ENCODE data around the gene ACCS.
A peak's percentile ranks its signal among the peaks of the same experiment; 100 is the strongest.

Gene ACCS

DNA sequence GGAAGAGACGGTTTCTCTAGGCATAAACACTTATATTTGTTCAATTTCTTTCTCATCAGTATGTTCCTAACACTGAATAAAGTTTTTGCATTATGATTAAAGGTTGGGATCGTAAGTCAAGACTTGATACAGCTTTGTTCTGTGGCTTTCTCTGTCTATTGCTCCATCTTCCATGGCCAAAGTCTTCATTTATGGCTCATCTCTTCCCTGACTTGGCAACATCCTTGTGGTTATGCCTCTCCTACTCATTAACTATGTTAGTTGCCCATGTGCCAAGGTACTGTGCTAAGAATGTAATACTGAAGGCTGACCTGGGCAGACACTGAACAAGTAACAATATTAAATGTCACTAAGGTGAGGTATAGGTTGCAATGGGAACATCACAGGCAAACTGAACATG, 19.9 kb upstream of the ACCS start:
- no peak for DNase-seq

- no peak for DNase-seq
Observed at GRCh38 chr11:44047298-44047697, 18.8 kb upstream of the ACCS start.

DNA sequence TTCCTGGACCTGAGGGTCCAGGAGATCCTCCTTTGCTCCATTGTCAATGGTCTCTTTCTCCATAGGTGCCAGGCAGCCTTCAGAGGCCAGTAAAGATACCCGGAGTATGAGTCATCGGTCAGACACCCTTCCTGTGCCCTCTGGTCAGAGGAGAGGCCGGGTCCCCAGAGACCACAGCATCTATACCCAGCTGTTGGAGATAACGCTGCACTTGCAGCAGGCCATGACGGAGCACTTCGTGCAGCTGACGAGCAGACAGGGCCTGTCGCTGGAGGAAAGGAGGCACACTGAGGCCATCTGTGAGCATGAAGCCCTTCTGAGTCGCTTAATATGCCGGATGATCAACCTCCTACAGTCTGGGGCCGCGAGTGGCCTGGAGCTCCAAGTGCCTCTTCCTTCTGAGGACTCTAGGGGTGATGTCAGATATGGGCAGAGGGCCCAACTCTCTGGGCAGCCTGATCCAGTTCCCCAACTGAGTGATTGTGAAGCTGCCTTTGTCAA, 18.1 kb upstream of the ACCS start, which contains the start of gene ACCSL:
Gene ACCSL (plus strand): TSS at position 51 of the 501 bp plus-strand sequence. CDS start 56 bp downstream, at position 107.
- DNase-seq: no peak

- no peak for DNase-seq
Observed at GRCh38 chr11:44049832-44050231, 16.2 kb upstream of the ACCS start.

GRCh38 chr11:44051171-44051570, 14.9 kb upstream of the ACCS start:
- no peak for DNase-seq

GRCh38 chr11:44057340-44057739, 8.7 kb upstream of the ACCS start:
- no peak for DNase-seq

DNA sequence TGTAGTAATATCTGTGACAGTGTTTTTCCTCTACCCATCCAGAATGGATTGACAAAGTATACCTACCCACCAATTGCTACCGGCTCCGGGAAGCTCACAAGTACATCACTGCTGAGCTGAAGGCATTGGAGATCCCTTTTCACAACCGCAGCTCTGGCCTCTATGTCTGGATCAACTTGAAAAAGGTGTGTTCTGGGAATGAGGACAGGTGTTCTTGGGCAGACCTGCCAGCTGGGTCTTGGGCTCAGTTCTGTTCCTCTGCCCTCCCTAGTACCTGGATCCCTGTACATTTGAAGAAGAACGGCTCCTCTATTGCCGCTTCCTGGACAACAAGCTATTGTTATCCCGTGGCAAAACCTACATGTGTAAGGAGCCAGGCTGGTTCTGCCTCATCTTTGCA, 7.8 kb upstream of the ACCS start:
- DNase-seq: no peak

GRCh38 chr11:44065161-44065661, 859 bp upstream of the ACCS start:
- no peak for DNase-seq

DNA sequence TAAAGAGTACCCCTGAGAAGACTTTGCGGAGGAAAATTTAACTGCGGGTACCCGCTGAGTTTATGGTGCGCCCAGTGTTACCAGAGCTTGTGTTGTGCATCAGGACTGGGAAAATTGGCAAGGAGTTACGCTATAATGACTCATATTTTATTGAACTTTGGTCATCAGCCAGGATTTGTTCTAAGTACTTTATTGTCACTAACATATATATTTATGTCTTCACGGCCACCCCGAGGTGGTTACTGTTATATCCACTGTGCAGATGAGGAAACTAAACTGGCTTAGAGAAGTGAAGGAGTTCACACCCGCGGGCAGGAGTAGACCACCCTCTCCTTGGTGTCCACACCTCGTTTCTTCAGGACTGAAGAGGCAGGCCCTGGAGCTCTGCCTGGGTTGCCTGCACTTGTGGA, 667 bp downstream of the ACCS start:
- no peak for DNase-seq

GRCh38 chr11:44067266-44067665, 1.2 kb downstream of the ACCS start:
- no peak for DNase-seq

GRCh38 chr11:44068180-44068579, 2.1 kb downstream of the ACCS start:
- no peak for DNase-seq

DNA sequence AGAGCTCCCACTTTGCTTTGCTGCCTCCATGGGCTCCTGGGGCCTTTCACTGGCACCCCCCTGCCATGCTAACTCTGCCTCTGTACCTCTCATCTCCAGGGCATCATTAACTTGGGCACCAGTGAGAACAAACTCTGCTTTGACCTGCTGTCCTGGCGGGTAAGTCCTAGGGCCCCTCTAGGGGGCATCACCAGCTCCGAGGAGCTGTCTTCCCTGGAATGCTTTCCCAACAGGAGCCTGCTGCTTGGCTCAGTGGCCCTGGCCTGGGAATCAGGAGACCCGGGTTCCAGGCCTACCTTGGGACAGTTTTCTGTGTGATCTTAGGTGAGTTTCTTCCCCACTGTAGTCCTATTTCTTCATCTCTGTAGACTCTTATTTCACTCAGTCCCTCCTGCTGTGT, 5.1 kb downstream of the ACCS start:
- DNase-seq: no peak

- DNase-seq: no peak
Observed at GRCh38 chr11:44072757-44073658, 6.9 kb downstream of the ACCS start.

- no peak for DNase-seq
Observed at GRCh38 chr11:44078794-44079193, 12.7 kb downstream of the ACCS start.

GRCh38 chr11:44079376-44079775, 13.3 kb downstream of the ACCS start:
- no peak for DNase-seq

- no peak for DNase-seq
Observed at GRCh38 chr11:44080951-44081350, 14.9 kb downstream of the ACCS start.

DNA sequence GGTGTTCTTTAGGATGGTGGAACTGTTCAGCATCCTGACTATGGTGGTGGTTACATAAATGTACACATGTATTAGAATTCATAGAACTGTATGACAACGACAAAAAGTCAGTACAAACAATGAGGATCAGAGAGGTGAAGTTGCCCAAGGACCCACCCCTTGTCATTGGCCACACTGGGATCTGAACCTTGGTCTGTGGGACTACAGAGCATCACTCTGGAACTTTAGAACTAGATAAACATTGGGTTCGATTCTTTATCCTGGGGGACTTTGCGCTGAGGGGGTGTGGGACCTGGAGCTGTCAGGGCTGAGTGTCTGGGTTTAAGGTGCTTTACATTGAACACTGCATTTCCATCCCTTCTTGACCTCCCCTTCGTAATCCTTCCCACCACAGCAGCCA, 16.6 kb downstream of the ACCS start:
- no peak for DNase-seq

DNA sequence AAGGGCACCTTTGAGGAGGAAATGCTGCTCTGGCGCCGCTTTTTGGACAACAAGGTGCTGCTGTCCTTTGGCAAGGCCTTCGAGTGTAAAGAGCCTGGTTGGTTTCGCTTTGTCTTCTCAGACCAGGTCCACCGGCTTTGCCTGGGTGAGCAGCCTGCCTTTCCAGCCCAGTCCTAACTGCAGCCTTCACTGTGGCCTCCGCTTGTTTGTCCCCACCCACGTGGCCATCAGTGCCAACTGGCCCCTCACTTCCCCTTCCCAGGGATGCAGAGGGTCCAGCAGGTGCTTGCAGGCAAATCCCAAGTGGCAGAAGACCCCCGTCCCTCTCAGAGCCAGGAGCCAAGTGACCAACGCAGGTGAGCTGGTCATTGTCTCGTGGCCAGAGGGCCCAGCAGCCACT, 17.4 kb downstream of the ACCS start:
- no peak for DNase-seq

DNA sequence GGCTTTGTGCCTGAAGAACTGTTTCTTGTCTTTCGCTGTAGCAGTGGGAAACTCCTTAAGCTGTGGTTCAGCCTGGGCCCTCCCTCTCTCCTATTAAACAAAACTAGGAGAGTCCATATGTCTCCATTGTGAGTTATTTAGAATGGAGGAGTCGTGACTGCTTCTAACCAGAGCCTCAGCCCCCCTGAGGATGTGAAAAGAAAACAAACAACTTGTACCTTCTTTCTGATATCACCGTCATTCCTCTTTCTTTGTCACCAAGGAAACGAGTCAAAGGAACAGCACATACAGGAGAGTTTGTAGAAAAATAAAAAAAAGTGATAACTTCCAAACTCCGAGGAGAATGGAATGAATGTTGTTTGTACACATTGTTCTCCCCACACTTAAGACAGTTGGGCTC, 17.8 kb downstream of the ACCS start:
- DNase-seq: no peak

DNA sequence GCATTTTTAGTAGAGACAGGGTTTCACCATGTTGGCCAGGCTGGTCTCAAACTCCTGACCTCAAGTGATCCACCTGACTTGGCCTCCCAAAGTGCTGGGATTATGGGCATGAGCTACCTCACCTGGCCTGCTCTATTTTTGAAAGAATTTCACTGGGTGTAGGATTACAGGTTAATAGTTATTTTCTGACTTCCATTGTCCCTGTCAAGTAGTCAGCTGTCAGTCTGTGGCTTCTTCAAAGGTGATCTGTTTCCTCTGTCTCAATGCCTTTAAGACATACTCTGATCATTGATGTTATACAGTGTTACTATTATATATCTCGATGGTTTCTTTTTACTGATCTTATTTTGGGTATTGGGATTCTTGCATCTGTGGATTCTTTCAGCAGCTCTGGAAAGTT, 19.3 kb downstream of the ACCS start:
- no peak for DNase-seq

DNA sequence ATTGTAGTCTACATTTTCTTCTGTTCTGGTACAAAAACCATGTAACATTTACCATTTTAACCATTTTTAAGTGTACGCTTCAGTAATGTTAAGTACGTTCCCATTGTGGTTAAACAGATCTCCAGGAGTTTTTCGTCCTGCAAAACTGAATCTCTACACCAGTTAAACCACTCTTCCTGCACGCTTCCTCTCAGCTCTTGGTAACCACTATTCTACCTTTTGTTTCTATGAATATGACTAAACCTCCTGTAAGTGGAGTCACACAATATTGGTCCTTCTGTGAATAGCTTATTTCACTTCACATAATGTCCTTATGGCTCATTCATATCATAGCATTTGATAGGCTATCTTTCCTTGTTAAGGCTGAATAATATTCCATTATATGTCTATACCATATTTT, 22.3 kb downstream of the ACCS start:
- DNase-seq: no peak

GRCh38 chr11:44088871-44089270, 22.8 kb downstream of the ACCS start:
- no peak for DNase-seq

- DNase-seq: no peak
Observed at GRCh38 chr11:44090539-44090938, 24.5 kb downstream of the ACCS start.

- peak; percentile 69 for DNase-seq
Observed at GRCh38 chr11:44094260-44094868, 28.3 kb downstream of the ACCS start.
